Activated CD4-positive, alpha-beta T cell treated with anti-CD3 and anti-CD28 coated beads, Interleukin-2, amount 50 U/mL, for 24 hours (primary cell): Measurements from ENCODE around the gene CCT7.
"Not testable (repeated sequence)": the region's sequence is repeated elsewhere in the genome, so short reads cannot be mapped to it uniquely, and the experiment has no call there.

Experiments
- DNase-seq, 2 donors: peaks; one replicate each; pipeline ENCODE4 v3.0.0-alpha.2; 2020; ENCODE audit warnings: low read depth in 1 of 2, low spot score in 1 of 2

The CCT7 gene

GRCh38 chr2:73233932-73234832 lies at the start of gene CCT7:
CCT7 (plus strand) TSS chr2:73234308; CDS start chr2:73234379, 71 bp downstream.
- DNase-seq: peak; percentile 73 to 86

- DNase-seq: no peak
These were observed 48.1 kb upstream of the CCT7 start for GRCh38 chr2:73185965-73186364.

- DNase-seq: no peak
These were observed 46.6 kb upstream of the CCT7 start for GRCh38 chr2:73187549-73187948.

GRCh38 chr2:73197579-73197978 lies 36.5 kb upstream of the CCT7 start:
- DNase-seq: no peak

GRCh38 chr2:73200281-73200680 lies 33.8 kb upstream of the CCT7 start:
- not testable (repeated sequence) for DNase-seq

GRCh38 chr2:73202156-73203054 lies 31.7 kb upstream of the CCT7 start, which contains the start of gene NOTO:
NOTO (plus strand) TSS chr2:73202574; CDS start chr2:73202667, 93 bp downstream.
- DNase-seq: no peak

GRCh38 chr2:73203055-73203681 lies 30.9 kb upstream of the CCT7 start:
- no peak for DNase-seq

- no peak for DNase-seq
These were observed 28.5 kb upstream of the CCT7 start for GRCh38 chr2:73205611-73206010.

- no peak for DNase-seq
These were observed 25.9 kb upstream of the CCT7 start for GRCh38 chr2:73208258-73208657.

GRCh38 chr2:73210019-73210418 lies 24.1 kb upstream of the CCT7 start:
- DNase-seq: no peak

GRCh38 chr2:73210696-73211095 lies 23.4 kb upstream of the CCT7 start:
- DNase-seq: no peak

- DNase-seq: no peak
These were observed 22.0 kb upstream of the CCT7 start for GRCh38 chr2:73212098-73212447.

- DNase-seq: peak; percentile 50 to 61
These were observed 21.5 kb upstream of the CCT7 start for GRCh38 chr2:73212448-73213176.

GRCh38 chr2:73214120-73215035 lies 19.7 kb upstream of the CCT7 start, which contains the start of gene SMYD5:
SMYD5 (plus strand) TSS chr2:73214245; CDS start chr2:73214267, 22 bp downstream.
- DNase-seq: peak; percentile 87 to 90

- DNase-seq: no peak
These were observed 18.9 kb upstream of the CCT7 start for GRCh38 chr2:73215254-73215653.

GRCh38 chr2:73217160-73217559 lies 16.9 kb upstream of the CCT7 start:
- no peak for DNase-seq

- DNase-seq: no peak
These were observed 16.3 kb upstream of the CCT7 start for GRCh38 chr2:73217826-73218225.

GRCh38 chr2:73218298-73218697 lies 15.8 kb upstream of the CCT7 start:
- DNase-seq: no peak

- no peak for DNase-seq
These were observed 10.3 kb upstream of the CCT7 start for GRCh38 chr2:73223821-73224220.
